Endothelial cell of umbilical vein (primary cell): ENCODE measurements around the gene ZNF143. TPM values are rescaled to one million over a fixed set of nuclear protein-coding genes. Genes with fewer than 3 reads are reported as not detected.

Experiments
- BruUV-seq: library from RNA; stranded (reverse); fragments of 400-500 nt; replicated peaks from 2 replicates; lab custom pipeline; 2021; lab: Mats Ljungman, UMichigan
- CTCF ChIA-PET: fragments of 300-600, 350-600 bp; sonication (Branson Sonifier 250); formaldehyde crosslinking; loops from one replicate; lab custom pipeline; 2021; ENCODE audit warnings: antibody characterized with exemption, inconsistent platforms; lab: Charles Lee
- POLR2A ChIA-PET: fragments of 300-600, 350-600 bp; sonication (Branson Sonifier 250); formaldehyde crosslinking; loops from one replicate; lab custom pipeline; 2021; ENCODE audit warnings: antibody characterized with exemption, inconsistent platforms; lab: Charles Lee
- DNase-seq: peaks from one replicate; pipeline ENCODE4 v3.0.0-alpha.2; 2011; ENCODE audit warnings: low read depth, low spot score
- FAIRE-seq: peaks from 2 replicates; lab custom pipeline; 2011; peaks lifted over from hg19 to GRCh38; lab: Jason Lieb, UNC
- H2AFZ ChIP-seq: 2 replicates; pipeline ENCODE4 v1.6.0; 2012; ENCODE audit warnings: low read depth, low read length, control low read depth, inconsistent platforms
- H3K27ac ChIP-seq: 2 replicates; pipeline ENCODE4 v1.5.1; 2011; ENCODE audit warnings: low read depth, mild to moderate bottlenecking, control low read depth, low read length, moderate library complexity; ENCODE audit not compliant: insufficient read depth
- H3K27me3 ChIP-seq, 2 experiments: 2 replicates each; pipeline versions ENCODE4 v1.6.0 to v1.6.1; 2011; ENCODE audit warnings: low read length in 2 of 2, mixed read lengths in 1 of 2; ENCODE audit not compliant: control insufficient read depth in 2 of 2, insufficient read depth in 2 of 2
- H3K36me3 ChIP-seq, 2 experiments: 2 replicates in 1 of 2; 3 replicates in 1 of 2; pipeline ENCODE4 v1.5.1; 2011; ENCODE audit warnings: low read length in 2 of 2, mild to moderate bottlenecking in 1 of 2, moderate library complexity in 1 of 2; ENCODE audit not compliant: control insufficient read depth in 2 of 2, insufficient read depth in 2 of 2; ENCODE audit errors: extremely low read depth in 1 of 2
- H3K4me1 ChIP-seq: 3 replicates; pipeline ENCODE4 v1.5.1; 2011; ENCODE audit warnings: mild to moderate bottlenecking, low read length; ENCODE audit not compliant: control insufficient read depth, insufficient read depth; ENCODE audit errors: extremely low read depth
- H3K4me2 ChIP-seq: 2 replicates; pipeline ENCODE4 v1.6.1; 2011; ENCODE audit warnings: low read length, control low read depth, mixed read lengths; ENCODE audit not compliant: insufficient read depth
- H3K4me3 ChIP-seq, 3 experiments: fragments of 200-600 bp in 1 of 3; sonication (generic), shearing (Covaris generic) in 1 of 3; replicated peaks in 1 of 3; 2 replicates each; pipeline ENCODE4 v1.5.1; 2011 to 2016; ENCODE audit warnings: control low read depth in 3 of 3, low read length in 3 of 3, mild to moderate bottlenecking in 2 of 3, inconsistent platforms in 1 of 3, low read depth in 1 of 3, moderate library complexity in 1 of 3; ENCODE audit not compliant: insufficient read depth in 1 of 3
- H3K79me2 ChIP-seq: 2 replicates; pipeline ENCODE4 v1.6.0; 2012; ENCODE audit warnings: low read length, inconsistent platforms; ENCODE audit not compliant: control insufficient read depth, insufficient read depth
- H3K9ac ChIP-seq: replicated peaks from 2 replicates; pipeline ENCODE3; 2011; ENCODE audit warnings: low read length, control low read depth; ENCODE audit not compliant: insufficient read depth; ENCODE audit errors: extremely low read depth
- H3K9me1 ChIP-seq: replicated peaks from 3 replicates; pipeline ENCODE4 v1.6.0; 2011; ENCODE audit warnings: mild to moderate bottlenecking, low read length; ENCODE audit not compliant: control insufficient read depth, insufficient read depth; ENCODE audit errors: extremely low read depth
- H3K9me3 ChIP-seq: replicated peaks from 2 replicates; pipeline ENCODE4 v1.5.1; 2012; ENCODE audit warnings: low read length, inconsistent platforms; ENCODE audit not compliant: control insufficient read depth, insufficient read depth
- H4K20me1 ChIP-seq: replicated peaks from 2 replicates; pipeline ENCODE3; 2011; ENCODE audit warnings: mild to moderate bottlenecking, low read length; ENCODE audit not compliant: control insufficient read depth, insufficient read depth; ENCODE audit errors: extremely low read depth
- CTCF ChIP-seq, 2 donors: IDR thresholded peaks; 1 replicate in 1 of 2; 2 replicates in 1 of 2; pipeline ENCODE4 v1.5.1; 2011; ENCODE audit warnings: low read length in 2 of 2, mild to moderate bottlenecking in 2 of 2, moderate library complexity in 2 of 2, control low read depth in 1 of 2, inconsistent platforms in 1 of 2, low read depth in 1 of 2; ENCODE audit not compliant: insufficient read depth in 1 of 2; ENCODE audit errors: extremely low read depth in 1 of 2
- EZH2 ChIP-seq: IDR thresholded peaks from 2 replicates; pipeline ENCODE4 v1.6.1; 2012; ENCODE audit warnings: borderline replicate concordance, low read depth, mild to moderate bottlenecking, moderate library complexity, low read length, inconsistent platforms; ENCODE audit not compliant: severe bottlenecking
- FOS ChIP-seq: IDR thresholded peaks from 2 replicates; pipeline ENCODE4 v1.6.1; 2011; ENCODE audit warnings: mild to moderate bottlenecking, low read length, moderate library complexity, borderline replicate concordance; ENCODE audit not compliant: insufficient read depth
- GATA2 ChIP-seq: IDR thresholded peaks from 2 replicates; pipeline ENCODE4 v1.7.0; 2011; ENCODE audit warnings: low read depth, mild to moderate bottlenecking, moderate library complexity, mixed read lengths, low read length; ENCODE audit not compliant: insufficient read length, insufficient read depth
- JUN ChIP-seq: IDR thresholded peaks from 2 replicates; pipeline ENCODE4 v1.6.1; 2011; ENCODE audit warnings: borderline replicate concordance, low read depth; ENCODE audit not compliant: insufficient read length, insufficient read depth
- MAX ChIP-seq: IDR thresholded peaks from 2 replicates; pipeline ENCODE4 v1.6.1; 2011; ENCODE audit not compliant: insufficient read depth, insufficient read length
- MYC ChIP-seq: IDR thresholded peaks from one replicate; pipeline ENCODE4 v1.6.1; 2011; ENCODE audit warnings: mild to moderate bottlenecking, low read depth, low read length
- POLR2A ChIP-seq: IDR thresholded peaks from 2 replicates; pipeline ENCODE4 v1.6.1; 2012; ENCODE audit warnings: low read depth, mild to moderate bottlenecking, control low read depth, low read length
- POLR2AphosphoS5 ChIP-seq: IDR thresholded peaks from 2 replicates; pipeline ENCODE4 v1.6.1; 2012; ENCODE audit warnings: low read depth, mild to moderate bottlenecking, control low read depth, low read length, moderate library complexity; ENCODE audit not compliant: insufficient read depth
- dilution Hi-C: fragments of 300-500 bp; cut with MboI; formaldehyde crosslinking; loops from one replicate; pipeline ENCODE4 v1.15.0; 2019; ENCODE audit warnings: low sequenced_read_pairs; ENCODE audit not compliant: extremely low pct_ligation_motif_present
- intact Hi-C: fragments of 100-400 bp; cut with micrococcal nuclease; formaldehyde crosslinking; loops from one replicate; pipeline ENCODE4 v1.10.0; 2022
- polyA plus RNA-seq, 4 experiments: library from polyadenylated mRNA; depleted of rRNA in 3 of 4; stranded (reverse) in 3 of 4; unstranded in 1 of 4; fragments of >200 nt; gene quantifications; 2 replicates each; pipeline versions ENCODE4 v1.2.1 to v1.2.3, GENCODE V29; 2011 to 2012; ENCODE audit warnings: missing spikeins in 1 of 4
- total RNA-seq: library from RNA; stranded (reverse); gene quantifications from 2 replicates; pipeline ENCODE4 v1.2.3, GENCODE V29; 2021

Gene ZNF143
- total and polyA plus RNA-seq, 2 donors (not counting 3 experiments of a cell fraction or from before 2014, with no cell fraction given), result 19.0 to 29.8 TPM

GRCh38 chr11:9533058-9533457 lies 72.2 kb downstream of the ZNF143 start:
- intact Hi-C loops, result no loop called here
- Histone ChIP-seq H2AFZ (no peak overlapping the region), H4K20me1 (no peaks in the 10 kb centered on the region), H3K36me3 (no peaks in the 10 kb centered on the region), H3K9ac (no peak overlapping the region), H3K4me1 (peaks cover 12% of the 10 kb centered on the region), H3K27ac (no peak overlapping the region), H3K79me2 (no peaks in the 10 kb centered on the region), H3K27me3 (no peaks in the 10 kb centered on the region), H3K9me3 (no peaks in the 10 kb centered on the region), H3K9me1 (no peaks in the 10 kb centered on the region), H3K4me2 (no peak overlapping the region), H3K4me3 (no peak overlapping the region)
- POLR2A ChIA-PET, result no interaction called here
- CTCF ChIA-PET, result interaction anchor here (1.3 to 3.0 kb wide), 4 partner anchors 11 to 216 kb away, joined by 3 to 62 read pairs (median 29); partner anchors contain the start of gene WEE1
- DNase-seq (no peak), FAIRE-seq (no peak)
- dilution Hi-C loops, result no loop called here
- no peak for TF ChIP-seq EZH2
- no peak for TF ChIP-seq MAX
- no peak for TF ChIP-seq POLR2AphosphoS5
- no peak for TF ChIP-seq JUN
- TF ChIP-seq CTCF (IDR thresholded peaks at IDR 0.05; ENCODE audit: extremely low read depth in 1 of 2, insufficient read depth in 1 of 2, low read depth in 1 of 2, low read length in 2 of 2), result no peak
- no peak for TF ChIP-seq FOS
- TF ChIP-seq MYC, result no peak
- TF ChIP-seq GATA2, result no peak
- TF ChIP-seq POLR2A, result no peak
- BruUV-seq, result no TSS peak
